MCF 10A (cell line): ENCODE measurements around the gene DCHS2. TPM values are rescaled to one million over a fixed set of nuclear protein-coding genes. Genes with fewer than 3 reads are reported as not detected.

Source experiments
- BruUV-seq: library from RNA; stranded (reverse); fragments of 400-500 nt; replicated peaks from 2 replicates; lab custom pipeline; 2021; lab: Mats Ljungman, UMichigan
- CTCF ChIA-PET: fragments of 300-600 bp; sonication (Branson Sonifier 250); formaldehyde crosslinking; extraction: SDS; loops from one replicate; lab custom pipeline; 2021; ENCODE audit warnings: antibody characterized with exemption, inconsistent platforms; lab: Yijun Ruan, JAX
- POLR2A ChIA-PET: fragments of 300-600, 350-650 bp; sonication (Branson Sonifier 250); formaldehyde crosslinking; extraction: SDS; loops from one replicate; lab custom pipeline; 2020; ENCODE audit warnings: antibody characterized with exemption, inconsistent platforms; lab: Yijun Ruan, JAX
- DNase-seq: peaks from one replicate; pipeline ENCODE4 v3.0.0-alpha.2; 2018; ENCODE audit not compliant: unreplicated experiment
- H3K27ac Mint-ChIP-seq: one replicate; pipeline ENCODE4 v1.8.0; 2022; ENCODE audit warnings: mild to moderate bottlenecking, low read depth, mixed read lengths; ENCODE audit not compliant: unreplicated experiment
- H3K27me3 Mint-ChIP-seq: one replicate; pipeline ENCODE4 v1.8.0; 2022; ENCODE audit warnings: mixed read lengths; ENCODE audit not compliant: insufficient read depth, unreplicated experiment
- H3K36me3 Mint-ChIP-seq: one replicate; pipeline ENCODE4 v1.8.0; 2022; ENCODE audit warnings: mild to moderate bottlenecking, moderate library complexity, mixed read lengths; ENCODE audit not compliant: insufficient read depth, unreplicated experiment
- H3K4me1 Mint-ChIP-seq: one replicate; pipeline ENCODE4 v1.8.0; 2022; ENCODE audit warnings: mixed read lengths; ENCODE audit not compliant: insufficient read depth, unreplicated experiment
- H3K4me3 Mint-ChIP-seq: one replicate; pipeline ENCODE4 v1.8.0; 2022; ENCODE audit warnings: mild to moderate bottlenecking, moderate library complexity, mixed read lengths; ENCODE audit not compliant: unreplicated experiment
- H3K9me3 Mint-ChIP-seq: one replicate; pipeline ENCODE4 v1.8.0; 2022; ENCODE audit warnings: mixed read lengths; ENCODE audit not compliant: unreplicated experiment
- CTCF ChIP-seq: fragments of 200-600 bp; IDR thresholded peaks from one replicate; pipeline ENCODE4 v1.8.0; 2022; ENCODE audit warnings: antibody characterized with exemption, mild to moderate bottlenecking; ENCODE audit not compliant: unreplicated experiment
- intact Hi-C: fragments of 100-400 bp; cut with micrococcal nuclease; formaldehyde crosslinking; loops from 2 replicates; pipeline ENCODE4 v1.14.1; 2022
- total RNA-seq: library from RNA; stranded (reverse); gene quantifications from 2 replicates; pipeline ENCODE4 v1.2.3, GENCODE V29; 2022

DCHS2 gene
- total RNA-seq, 1 experiment from 2014 or later = 0.02 TPM

- no peak overlapping the region for H3K4me3 Mint-ChIP-seq
- POLR2A ChIA-PET = no interaction called here
- TF ChIP-seq CTCF = no peak
- CTCF ChIA-PET = interaction anchor here (0.5 to 1.3 kb wide), 2 partner anchors 67 to 928 kb away, joined by 4 to 5 read pairs; no protein-coding TSS in a partner anchor
- intact Hi-C loops = no loop called here
- H3K4me1 Mint-ChIP-seq = no peaks in the 10 kb centered on the region
- BruUV-seq = no TSS peak
- H3K27me3 Mint-ChIP-seq = no peaks in the 10 kb centered on the region
- DNase-seq = no peak
- no peaks in the 10 kb centered on the region for H3K36me3 Mint-ChIP-seq
- H3K9me3 Mint-ChIP-seq = no peaks in the 10 kb centered on the region
- H3K27ac Mint-ChIP-seq = no peak overlapping the region
Measured at GRCh38 chr4:154439224-154439623, 52.4 kb downstream of the DCHS2 start.

GRCh38 chr4:154435895-154436294 is 55.7 kb downstream of the DCHS2 start:
- ChIA-PET CTCF (interaction anchor here (1.5 kb wide), 1 partner anchor 650 kb away, joined by 7 read pairs; no protein-coding TSS in a partner anchor), POLR2A (interaction anchor here (0.5 to 1.1 kb wide), 3 partner anchors 10 to 28 kb away, joined by 3 to 4 read pairs (median 3); no protein-coding TSS in a partner anchor)
- H3K27ac Mint-ChIP-seq = no peak overlapping the region
- no peak overlapping the region for H3K4me3 Mint-ChIP-seq
- no TSS peak for BruUV-seq
- no peak for DNase-seq
- intact Hi-C loops = no loop called here
- H3K9me3 Mint-ChIP-seq = no peaks in the 10 kb centered on the region
- H3K36me3 Mint-ChIP-seq = no peaks in the 10 kb centered on the region
- H3K27me3 Mint-ChIP-seq = no peaks in the 10 kb centered on the region
- no peaks in the 10 kb centered on the region for H3K4me1 Mint-ChIP-seq
- TF ChIP-seq CTCF = no peak

GRCh38 chr4:154433543-154433942 is 58.1 kb downstream of the DCHS2 start:
- Mint-ChIP-seq H3K27me3 (no peaks in the 10 kb centered on the region), H3K4me1 (no peaks in the 10 kb centered on the region), H3K4me3 (no peak overlapping the region), H3K9me3 (no peaks in the 10 kb centered on the region), H3K36me3 (peaks cover 4% of the 10 kb centered on the region), H3K27ac (no peak overlapping the region)
- intact Hi-C loops = no loop called here
- ChIA-PET POLR2A (no interaction called here), CTCF (no interaction called here)
- no TSS peak for BruUV-seq
- TF ChIP-seq CTCF = no peak
- peak; percentile 6 for DNase-seq

- Mint-ChIP-seq H3K27ac (no peak overlapping the region), H3K9me3 (no peaks in the 10 kb centered on the region), H3K4me1 (no peaks in the 10 kb centered on the region), H3K4me3 (no peak overlapping the region), H3K36me3 (peaks cover 4% of the 10 kb centered on the region), H3K27me3 (no peaks in the 10 kb centered on the region)
- DNase-seq = no peak
- POLR2A ChIA-PET = no interaction called here
- TF ChIP-seq CTCF = no peak
- CTCF ChIA-PET = no interaction called here
- BruUV-seq = no TSS peak
- intact Hi-C loops = no loop called here
Measured at GRCh38 chr4:154429176-154429575, 62.4 kb downstream of the DCHS2 start.
